ENCODE data around the gene C3orf22.

DNA sequence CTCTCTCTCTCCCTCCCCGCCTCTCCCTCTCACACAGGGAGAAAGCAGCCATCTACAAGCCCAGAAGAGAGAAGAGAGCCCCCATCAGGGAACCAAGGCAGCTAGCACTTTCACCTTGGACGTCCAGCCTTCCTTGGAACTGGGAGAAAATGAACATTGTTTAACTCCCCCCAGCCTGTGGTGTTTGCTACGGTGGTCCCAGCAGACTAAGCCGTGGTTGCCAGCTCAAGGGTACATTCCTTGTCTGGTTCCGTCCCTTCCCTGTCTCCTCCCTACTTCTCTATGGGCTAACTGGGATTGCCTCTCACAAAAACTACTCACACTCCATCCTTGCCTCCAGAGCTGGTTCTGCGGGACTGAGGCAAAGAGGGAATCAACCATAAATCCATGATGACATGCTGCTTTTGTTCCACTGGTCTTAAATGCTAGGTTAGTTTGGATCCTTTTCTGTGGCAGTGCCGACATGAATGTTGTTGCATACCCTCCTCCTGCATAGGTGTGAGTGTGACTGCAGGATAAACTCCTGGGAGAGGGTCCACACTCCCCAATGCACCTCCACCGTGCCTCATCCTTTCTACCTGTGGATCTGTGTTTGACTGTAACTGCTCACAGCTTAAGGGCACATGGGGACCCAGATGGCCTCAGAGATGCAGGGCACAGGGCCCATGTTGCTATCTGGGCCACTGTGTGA lies 12.0 kb downstream of the C3orf22 start:
- TF ChIP-seq, protein P1, sequence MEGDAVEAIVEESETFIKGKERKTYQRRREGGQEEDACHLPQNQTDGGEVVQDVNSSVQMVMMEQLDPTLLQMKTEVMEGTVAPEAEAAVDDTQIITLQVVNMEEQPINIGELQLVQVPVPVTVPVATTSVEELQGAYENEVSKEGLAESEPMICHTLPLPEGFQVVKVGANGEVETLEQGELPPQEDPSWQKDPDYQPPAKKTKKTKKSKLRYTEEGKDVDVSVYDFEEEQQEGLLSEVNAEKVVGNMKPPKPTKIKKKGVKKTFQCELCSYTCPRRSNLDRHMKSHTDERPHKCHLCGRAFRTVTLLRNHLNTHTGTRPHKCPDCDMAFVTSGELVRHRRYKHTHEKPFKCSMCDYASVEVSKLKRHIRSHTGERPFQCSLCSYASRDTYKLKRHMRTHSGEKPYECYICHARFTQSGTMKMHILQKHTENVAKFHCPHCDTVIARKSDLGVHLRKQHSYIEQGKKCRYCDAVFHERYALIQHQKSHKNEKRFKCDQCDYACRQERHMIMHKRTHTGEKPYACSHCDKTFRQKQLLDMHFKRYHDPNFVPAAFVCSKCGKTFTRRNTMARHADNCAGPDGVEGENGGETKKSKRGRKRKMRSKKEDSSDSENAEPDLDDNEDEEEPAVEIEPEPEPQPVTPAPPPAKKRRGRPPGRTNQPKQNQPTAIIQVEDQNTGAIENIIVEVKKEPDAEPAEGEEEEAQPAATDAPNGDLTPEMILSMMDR (conservative IDR thresholded peaks at IDR 0.05 in 1 of 2, IDR thresholded peaks at IDR 0.05 in 1 of 2; ENCODE audit: low read depth in 1 of 2, low read length in 2 of 2), result no peak
- no peak for TF ChIP-seq EZH2 (IDR thresholded peaks at IDR 0.05; ENCODE audit: low read length, missing control alignments)
